H1 (cell line): Measurements from ENCODE around the gene LPGAT1. TPM values are rescaled to one million over a fixed set of nuclear protein-coding genes. Genes with fewer than 3 reads are reported as not detected.

Experiments
- CTCF ChIA-PET: fragments of 300-600 bp; sonication (Branson Sonifier 250); formaldehyde crosslinking; loops from one replicate; lab custom pipeline; 2021; ENCODE audit not compliant: partially characterized antibody; lab: Charles Lee
- POLR2A ChIA-PET: fragments of 300-600 bp; sonication (Branson Sonifier 250); formaldehyde crosslinking; loops from one replicate; lab custom pipeline; 2021; ENCODE audit warnings: inconsistent platforms; ENCODE audit not compliant: partially characterized antibody; lab: Charles Lee
- DNase-seq, 2 experiments: peaks; one replicate each; pipeline versions ENCODE4 v3.0.0 to v3.0.0-alpha.2; 2010 to 2022; ENCODE audit warnings: low spot score in 2 of 2, low read depth in 1 of 2, mixed read lengths in 1 of 2
- FAIRE-seq: peaks from 2 replicates; lab custom pipeline; 2011; peaks lifted over from hg19 to GRCh38; lab: Jason Lieb, UNC
- H2AFZ ChIP-seq: 2 replicates; pipeline ENCODE4 v1.8.1; 2012; ENCODE audit warnings: low read length, inconsistent platforms
- H2AK5ac ChIP-seq: 2 replicates; pipeline ENCODE4 v1.6.1; 2013; ENCODE audit warnings: low read depth, low read length
- H2BK120ac ChIP-seq: replicated peaks from 2 replicates; pipeline ENCODE3; 2013; ENCODE audit warnings: low read depth, low read length, inconsistent platforms
- H2BK12ac ChIP-seq: 2 replicates; pipeline ENCODE4 v1.6.1; 2013; ENCODE audit warnings: low read depth, low read length
- H2BK15ac ChIP-seq: 2 replicates; pipeline ENCODE4 v1.6.1; 2013; ENCODE audit warnings: low read length
- H2BK20ac ChIP-seq: 2 replicates; pipeline ENCODE4 v1.6.1; 2013; ENCODE audit warnings: low read length
- H2BK5ac ChIP-seq: 2 replicates; pipeline ENCODE4 v1.6.1; 2013; ENCODE audit warnings: low read depth, low read length
- H3K14ac ChIP-seq: 2 replicates; pipeline ENCODE4 v1.6.1; 2013; ENCODE audit warnings: inconsistent platforms; ENCODE audit not compliant: insufficient read length
- H3K18ac ChIP-seq: 2 replicates; pipeline ENCODE4 v1.6.1; 2013; ENCODE audit warnings: low read length; ENCODE audit errors: extremely low read depth
- H3K23ac ChIP-seq: 2 replicates; pipeline ENCODE4 v1.6.1; 2013; ENCODE audit warnings: inconsistent platforms; ENCODE audit not compliant: insufficient read length
- H3K23me2 ChIP-seq: 2 replicates; pipeline ENCODE4 v1.6.1; 2013; ENCODE audit warnings: low read depth, low read length
- H3K27ac ChIP-seq: 2 replicates; pipeline ENCODE4 v1.6.1; 2011; ENCODE audit warnings: low read depth, low read length, inconsistent platforms
- H3K27me3 ChIP-seq, 4 experiments: replicated peaks in 1 of 4; 1 replicate in 1 of 4; 2 replicates in 3 of 4; pipeline versions ENCODE4 v1.6.1 to v1.8.1; 2011 to 2013; ENCODE audit warnings: low read length in 3 of 4, mild to moderate bottlenecking in 3 of 4, inconsistent platforms in 2 of 4, mixed read lengths in 2 of 4, moderate library complexity in 1 of 4; ENCODE audit not compliant: control insufficient read depth in 3 of 4, insufficient read depth in 3 of 4; ENCODE audit errors: extremely low read depth in 1 of 4
- H3K36me3 ChIP-seq, 4 experiments: 2 replicates each; pipeline versions ENCODE4 v1.6.1 to v1.8.1; 2011 to 2013; ENCODE audit warnings: mild to moderate bottlenecking in 4 of 4, low read length in 3 of 4, moderate library complexity in 2 of 4, control low read depth in 1 of 4, inconsistent platforms in 1 of 4; ENCODE audit not compliant: insufficient read depth in 4 of 4, control insufficient read depth in 2 of 4
- H3K4ac ChIP-seq: replicated peaks from 2 replicates; pipeline ENCODE3; 2013; ENCODE audit warnings: low read length, low read depth, mixed read lengths, inconsistent platforms; ENCODE audit not compliant: insufficient read length
- H3K4me1 ChIP-seq, 4 experiments: replicated peaks in 1 of 4; 1 replicate in 1 of 4; 2 replicates in 3 of 4; pipeline versions ENCODE4 v1.6.1 to v1.8.1; 2011 to 2013; ENCODE audit warnings: low read length in 3 of 4, inconsistent platforms in 2 of 4, mixed read lengths in 1 of 4; ENCODE audit not compliant: insufficient read depth in 4 of 4, control insufficient read depth in 3 of 4
- H3K4me2 ChIP-seq, 2 experiments: 2 replicates each; pipeline versions ENCODE4 v1.6.1 to v1.8.1; 2011 to 2013; ENCODE audit warnings: low read depth in 2 of 2, low read length in 2 of 2, control low read depth in 1 of 2, inconsistent platforms in 1 of 2, mild to moderate bottlenecking in 1 of 2; ENCODE audit not compliant: insufficient read depth in 1 of 2
- H3K4me3 ChIP-seq, 4 experiments: fragments of 200-600, 300-600 bp in 1 of 4; sonication (generic), shearing (Covaris generic), sonication (Bioruptor Twin) in 1 of 4; 2 replicates each; pipeline versions ENCODE4 v1.5.1 to v1.8.1; 2011 to 2016; ENCODE audit warnings: low read length in 4 of 4, low read depth in 3 of 4, control low read depth in 2 of 4, inconsistent platforms in 2 of 4, mild to moderate bottlenecking in 2 of 4, mixed read lengths in 1 of 4, moderate library complexity in 1 of 4; ENCODE audit not compliant: insufficient read depth in 2 of 4; ENCODE audit errors: extremely low read depth in 1 of 4
- H3K56ac ChIP-seq: replicated peaks from 2 replicates; pipeline ENCODE3; 2013; ENCODE audit warnings: low read depth, mild to moderate bottlenecking, mixed read lengths, low read length, inconsistent platforms; ENCODE audit not compliant: insufficient read length
- H3K79me1 ChIP-seq: 2 replicates; pipeline ENCODE4 v1.6.1; 2013; ENCODE audit warnings: low read depth, low read length, control low read depth
- H3K79me2 ChIP-seq, 2 experiments: 2 replicates each; pipeline versions ENCODE4 v1.6.1 to v1.8.1; 2012 to 2013; ENCODE audit warnings: low read length in 2 of 2, mild to moderate bottlenecking in 2 of 2, inconsistent platforms in 1 of 2; ENCODE audit not compliant: insufficient read depth in 2 of 2, control insufficient read depth in 1 of 2
- H3K9ac ChIP-seq, 4 experiments: replicated peaks in 1 of 4; 1 replicate in 1 of 4; 2 replicates in 3 of 4; pipeline versions ENCODE4 v1.6.1 to v1.8.1; 2011 to 2013; ENCODE audit warnings: low read depth in 3 of 4, low read length in 3 of 4, control low read depth in 2 of 4, mild to moderate bottlenecking in 2 of 4, moderate library complexity in 2 of 4, inconsistent platforms in 1 of 4; ENCODE audit errors: extremely low read depth in 1 of 4
- H3K9me3 ChIP-seq, 2 experiments: 2 replicates each; pipeline versions ENCODE4 v1.6.1 to v1.8.1; 2012 to 2013; ENCODE audit warnings: mild to moderate bottlenecking in 2 of 2, moderate library complexity in 2 of 2, control low read depth in 1 of 2, inconsistent platforms in 1 of 2, low read depth in 1 of 2, low read length in 1 of 2, mixed read lengths in 1 of 2; ENCODE audit not compliant: insufficient read depth in 2 of 2
- H4K20me1 ChIP-seq, 2 experiments: replicated peaks in 1 of 2; 2 replicates each; pipeline versions ENCODE3 to v1.8.1; 2011 to 2013; ENCODE audit warnings: inconsistent platforms in 2 of 2, low read length in 2 of 2, mild to moderate bottlenecking in 1 of 2; ENCODE audit not compliant: insufficient read depth in 2 of 2, control insufficient read depth in 1 of 2
- H4K5ac ChIP-seq: 2 replicates; pipeline ENCODE4 v1.6.1; 2013; ENCODE audit warnings: low read length, low read depth, mixed read lengths, inconsistent platforms; ENCODE audit not compliant: insufficient read length
- H4K8ac ChIP-seq: 2 replicates; pipeline ENCODE4 v1.8.0; 2013; ENCODE audit warnings: mild to moderate bottlenecking, moderate library complexity, low read length, inconsistent platforms; ENCODE audit not compliant: insufficient read depth; ENCODE audit errors: extremely low read depth
- H4K91ac ChIP-seq: replicated peaks from 2 replicates; pipeline ENCODE3; 2013; ENCODE audit warnings: low read length, mixed read lengths, inconsistent platforms; ENCODE audit not compliant: insufficient read length
- CEBPB ChIP-seq: IDR thresholded peaks from 2 replicates; pipeline ENCODE4 v1.6.1; 2012; ENCODE audit warnings: low read depth, low read length
- CREB1 ChIP-seq: IDR thresholded peaks from 2 replicates; pipeline ENCODE4 v1.6.1; 2012; ENCODE audit warnings: inconsistent platforms
- CTBP2 ChIP-seq: IDR thresholded peaks from 2 replicates; pipeline ENCODE4 v1.7.0; 2011; ENCODE audit warnings: borderline replicate concordance, mild to moderate bottlenecking, moderate library complexity, mixed read lengths, low read length; ENCODE audit not compliant: insufficient read depth, insufficient read length
- JUN ChIP-seq: IDR thresholded peaks from 2 replicates; pipeline ENCODE4 v1.6.1; 2011; ENCODE audit warnings: low read depth, mild to moderate bottlenecking, improper control_type of control experiment, low read length
- KDM4A ChIP-seq: IDR thresholded peaks from one replicate; pipeline ENCODE4 v1.7.1; 2012; ENCODE audit warnings: low read depth, mild to moderate bottlenecking, moderate library complexity, low read length, inconsistent platforms; ENCODE audit not compliant: severe bottlenecking
- POLR2AphosphoS5 ChIP-seq: IDR thresholded peaks from 2 replicates; pipeline ENCODE4 v1.6.1; 2011; ENCODE audit warnings: low read depth, low read length
- POU5F1 ChIP-seq: IDR thresholded peaks from 2 replicates; pipeline ENCODE4 v1.6.1; 2011; ENCODE audit warnings: low read depth, mild to moderate bottlenecking, low read length, moderate library complexity
- RFX5 ChIP-seq: IDR thresholded peaks from 2 replicates; pipeline ENCODE4 v1.6.1; 2011; ENCODE audit warnings: low read depth, low read length, improper control_type of control experiment, borderline replicate concordance
- SIRT6 ChIP-seq: IDR thresholded peaks from one replicate; pipeline ENCODE4 v1.7.1; 2012; ENCODE audit warnings: low read length, inconsistent platforms
- SIX5 ChIP-seq: IDR thresholded peaks from 2 replicates; pipeline ENCODE4 v1.6.1; 2011; ENCODE audit warnings: mild to moderate bottlenecking, low read depth, low read length
- SP1 ChIP-seq: IDR thresholded peaks from 2 replicates; pipeline ENCODE4 v1.6.1; 2011; ENCODE audit warnings: low read depth, low read length
- SUZ12 ChIP-seq: fragments of 200-600 bp; sonication (generic); IDR thresholded peaks from 2 replicates; pipeline ENCODE4 v1.6.1; 2012; ENCODE audit warnings: mild to moderate bottlenecking, inconsistent platforms, low read length, moderate library complexity, mixed read lengths
- TCF12 ChIP-seq: IDR thresholded peaks from 2 replicates; pipeline ENCODE4 v1.6.1; 2011; ENCODE audit warnings: low read depth, mild to moderate bottlenecking, low read length
- USF2 ChIP-seq: IDR thresholded peaks from 2 replicates; pipeline ENCODE4 v1.6.1; 2011; ENCODE audit warnings: low read length, improper control_type of control experiment
- ZNF274 ChIP-seq: IDR thresholded peaks from 2 replicates; pipeline ENCODE4 v1.7.0; 2012; ENCODE audit warnings: low read length, borderline replicate concordance; ENCODE audit errors: extremely low read depth
- polyA plus RNA-seq, 7 experiments: library from polyadenylated mRNA; depleted of rRNA in 3 of 7; stranded (reverse) in 5 of 7; unstranded in 2 of 7; fragments of >200 nt in 5 of 7; fragments of 200-250 nt in 2 of 7; gene quantifications; 1 replicate in 5 of 7; 2 replicates in 1 of 7; 4 replicates in 1 of 7; pipeline versions ENCODE4 v1.2.1 to v1.2.3, GENCODE V29; 2011 to 2013; ENCODE audit warnings: missing spikeins in 2 of 7, mixed read lengths in 2 of 7
- total RNA-seq: library from RNA; stranded (reverse); fragmentation: NEBNext Ultra II Directional; extraction: Animal tissue kit (Norgen Biotek cat#: 25700); gene quantifications from 2 replicates; pipeline ENCODE4 v1.2.1, GENCODE V29; 2021

The LPGAT1 gene
- total and polyA plus RNA-seq, 2 of the 8 experiments (the other 6 are each of a cell fraction or from before 2014, with no cell fraction given) = 2.3 to 13.5 TPM

- Histone ChIP-seq H4K20me1 (no peaks in the 10 kb centered on the region), H3K79me2 (no peaks in the 10 kb centered on the region), H2AK5ac (no peak overlapping the region), H3K27ac (no peak overlapping the region), H3K79me1 (no peaks in the 10 kb centered on the region), H3K56ac (no peak overlapping the region), H3K27me3 (no peaks in the 10 kb centered on the region), H2BK5ac (no peak overlapping the region), H2BK20ac (no peak overlapping the region), H4K8ac (no peak overlapping the region), H3K36me3 (no peaks in the 10 kb centered on the region), H3K23me2 (no peaks in the 10 kb centered on the region), H3K9me3 (no peaks in the 10 kb centered on the region), H3K18ac (no peak overlapping the region), H2BK120ac (no peak overlapping the region), H4K91ac (no peak overlapping the region), H3K9ac (no peak overlapping the region), H3K23ac (no peak overlapping the region), H3K4me1 (no peaks in the 10 kb centered on the region), H2AFZ (no peak overlapping the region), H3K4me3 (no peak overlapping the region), H3K4me2 (no peak overlapping the region), H3K14ac (no peak overlapping the region), H3K4ac (no peak overlapping the region), H2BK15ac (no peak overlapping the region), H4K5ac (no peak overlapping the region), H2BK12ac (no peak overlapping the region)
- DNase-seq (no peak), FAIRE-seq (no peak)
- ChIA-PET CTCF (interaction anchor here (0.8 to 1.2 kb wide), 3 partner anchors 16 to 116 kb away, joined by 3 read pairs; no protein-coding TSS in a partner anchor), POLR2A (no interaction called here)
- no peak for TF ChIP-seq POU5F1
- TF ChIP-seq POLR2AphosphoS5 = no peak
- no peak for TF ChIP-seq SUZ12
- TF ChIP-seq KDM4A = no peak
- TF ChIP-seq JUN = no peak
- TF ChIP-seq CREB1 = no peak
- TF ChIP-seq RFX5 = no peak
- no peak for TF ChIP-seq SIRT6
- no peak for TF ChIP-seq USF2
- TF ChIP-seq SP1 = no peak
- no peak for TF ChIP-seq TCF12
- TF ChIP-seq SIX5 = no peak
- no peak for TF ChIP-seq CEBPB
- TF ChIP-seq CTBP2 = no peak
- TF ChIP-seq ZNF274 = no peak
Observed at GRCh38 chr1:211813590-211813989, 17.0 kb downstream of the LPGAT1 start.
